Measurements from ENCODE around the gene RGL1.

DNA sequence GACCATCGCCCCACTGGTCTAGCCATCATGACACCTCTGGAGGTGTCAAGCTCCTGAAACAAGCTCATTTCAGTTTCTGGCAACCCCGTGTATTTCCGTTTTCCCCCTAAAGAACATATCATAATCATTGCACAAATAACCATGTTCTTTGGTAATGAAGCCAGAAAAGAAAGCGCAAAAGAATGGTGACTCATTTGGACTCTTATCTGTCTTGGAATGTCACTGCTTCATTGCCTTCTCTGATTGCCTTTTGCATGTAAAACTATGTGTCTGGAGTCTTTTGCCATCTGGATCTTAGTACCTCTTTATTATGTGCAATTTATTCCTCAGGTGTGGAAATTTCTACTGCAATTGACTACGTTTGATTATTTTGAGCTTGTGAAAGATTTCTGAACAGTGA, 122.1 kb downstream of the RGL1 start:
- TF ChIP-seq CTCF (IDR thresholded peaks at IDR 0.05): no peak
- no peak for TF ChIP-seq POLR2A (IDR thresholded peaks at IDR 0.05)
